Hematopoietic multipotent progenitor cell treated with erythropoietin and hydrocortisone succinate and interleukin-3 and kit ligand, for 8 days (in vitro differentiated cells): ENCODE measurements around the gene CMPK2.
"Not testable (repeated sequence)": the region's sequence is repeated elsewhere in the genome, so short reads cannot be mapped to it uniquely, and the experiment has no call there.

ENCODE experiments used
- DNase-seq: peaks from one replicate; pipeline ENCODE4 v3.0.0-alpha.2; 2015

CMPK2 gene, protein sequence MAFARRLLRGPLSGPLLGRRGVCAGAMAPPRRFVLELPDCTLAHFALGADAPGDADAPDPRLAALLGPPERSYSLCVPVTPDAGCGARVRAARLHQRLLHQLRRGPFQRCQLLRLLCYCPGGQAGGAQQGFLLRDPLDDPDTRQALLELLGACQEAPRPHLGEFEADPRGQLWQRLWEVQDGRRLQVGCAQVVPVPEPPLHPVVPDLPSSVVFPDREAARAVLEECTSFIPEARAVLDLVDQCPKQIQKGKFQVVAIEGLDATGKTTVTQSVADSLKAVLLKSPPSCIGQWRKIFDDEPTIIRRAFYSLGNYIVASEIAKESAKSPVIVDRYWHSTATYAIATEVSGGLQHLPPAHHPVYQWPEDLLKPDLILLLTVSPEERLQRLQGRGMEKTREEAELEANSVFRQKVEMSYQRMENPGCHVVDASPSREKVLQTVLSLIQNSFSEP

GRCh38 chr2:6865346-6866274 is at the start of gene CMPK2:
TSS of gene CMPK2 (minus strand) at chr2:6865907. CDS start at chr2:6865696, 211 bp downstream.
- DNase-seq: peak; percentile 78

DNA sequence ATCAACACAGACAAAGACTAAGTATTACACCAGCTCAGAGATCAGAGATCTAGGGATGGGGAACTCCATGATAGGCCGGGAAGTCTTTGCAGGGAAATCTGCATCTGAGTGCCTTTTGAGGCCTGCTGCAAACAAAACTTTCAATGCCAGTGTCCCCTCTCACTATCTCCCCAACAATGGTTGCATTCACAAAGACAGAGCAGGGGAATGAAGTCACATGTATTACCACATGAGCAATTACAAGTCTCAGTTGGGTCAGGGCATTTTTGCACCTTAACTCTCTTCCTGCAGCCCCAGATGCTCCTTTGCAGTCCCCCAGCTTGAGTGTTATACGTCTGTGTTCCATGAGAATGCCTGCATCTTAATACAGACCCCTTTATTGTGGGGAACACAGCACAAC is 49.7 kb upstream of the CMPK2 start:
- no peak for DNase-seq

DNA sequence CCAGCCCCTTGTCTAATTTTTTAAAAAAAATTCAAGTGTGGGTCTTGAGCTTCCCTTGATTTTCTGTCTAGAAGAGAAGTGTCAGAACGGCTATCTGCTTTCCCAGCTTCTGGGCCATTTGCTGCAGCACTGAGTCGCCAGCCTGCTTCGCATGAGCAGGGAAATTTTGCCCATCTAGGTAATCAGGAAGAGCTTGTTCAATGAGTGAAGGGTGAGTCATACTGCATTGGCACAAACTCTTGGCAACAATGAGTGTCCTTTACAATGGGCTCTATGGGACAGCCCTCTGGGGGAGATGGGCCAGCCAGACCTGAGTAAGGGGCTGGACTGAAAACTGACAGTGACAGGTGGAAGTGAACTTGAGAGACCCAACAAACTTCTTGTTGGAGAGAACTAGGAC is 49.1 kb upstream of the CMPK2 start:
- peak; percentile 75 for DNase-seq

GRCh38 chr2:6913415-6914157 is 47.9 kb upstream of the CMPK2 start:
- DNase-seq: no peak

- DNase-seq: no peak
Measured at GRCh38 chr2:6911721-6912120, 46.0 kb upstream of the CMPK2 start.

- DNase-seq: peak; percentile 97
Measured at GRCh38 chr2:6909431-6910385, 44.0 kb upstream of the CMPK2 start.

- no peak for DNase-seq
Measured at GRCh38 chr2:6908291-6908690, 42.6 kb upstream of the CMPK2 start.

GRCh38 chr2:6906165-6906741 is 40.5 kb upstream of the CMPK2 start:
- no peak for DNase-seq

DNA sequence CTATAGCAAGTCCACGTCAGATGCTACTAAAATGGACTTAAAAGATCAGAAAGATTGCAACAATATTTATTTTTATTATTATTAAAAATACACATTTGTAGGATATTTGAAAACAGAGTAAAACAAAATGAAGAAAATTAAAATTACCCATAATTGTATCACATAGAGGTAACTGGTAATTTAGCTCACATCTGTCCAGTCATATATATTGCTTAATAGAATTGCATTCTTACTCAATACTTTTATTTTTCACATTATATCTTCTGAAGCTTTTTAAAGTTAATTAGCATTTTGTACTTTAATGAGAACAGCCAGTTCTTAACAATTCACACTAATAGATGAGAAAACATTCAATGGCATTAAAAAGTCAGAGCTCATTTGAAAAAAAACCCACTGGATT is 40.0 kb upstream of the CMPK2 start:
- no peak for DNase-seq

GRCh38 chr2:6902581-6902980 is 36.9 kb upstream of the CMPK2 start:
- not testable (repeated sequence) for DNase-seq

GRCh38 chr2:6896930-6897759 is 31.4 kb upstream of the CMPK2 start:
- DNase-seq: peak; percentile 80

DNA sequence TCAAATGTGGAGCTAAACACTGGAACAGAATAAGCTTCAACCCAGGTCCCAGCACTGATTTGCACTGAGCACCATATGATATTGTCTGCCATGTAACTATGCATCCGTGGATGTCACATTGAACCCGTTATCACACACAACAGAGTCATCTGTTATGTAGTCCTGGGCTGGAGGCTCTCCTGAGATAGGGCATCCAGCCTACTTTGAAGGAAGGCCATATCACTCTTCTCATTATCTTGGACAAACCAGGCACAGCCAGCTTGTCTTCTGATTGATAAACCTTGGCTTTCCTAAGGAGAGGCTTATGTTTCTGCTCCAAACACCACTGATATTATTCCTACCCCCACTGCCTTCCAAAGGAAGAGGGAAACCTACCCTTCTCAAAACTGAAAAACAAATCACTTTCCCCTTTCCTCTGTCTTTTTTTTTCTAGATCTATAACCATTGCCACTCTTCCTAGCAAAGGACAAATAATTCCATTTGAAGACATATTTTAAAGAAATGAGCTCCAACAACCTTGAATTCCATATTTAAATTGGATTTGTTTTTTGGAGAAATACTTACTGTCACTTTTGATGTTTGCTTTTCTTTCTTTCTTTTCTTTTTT is 28.3 kb upstream of the CMPK2 start:
- DNase-seq: peak; percentile 99

GRCh38 chr2:6888724-6889123 is 23.0 kb upstream of the CMPK2 start:
- DNase-seq: no peak

- DNase-seq: peak; percentile 97
Measured at GRCh38 chr2:6887751-6888192, 22.1 kb upstream of the CMPK2 start.

DNA sequence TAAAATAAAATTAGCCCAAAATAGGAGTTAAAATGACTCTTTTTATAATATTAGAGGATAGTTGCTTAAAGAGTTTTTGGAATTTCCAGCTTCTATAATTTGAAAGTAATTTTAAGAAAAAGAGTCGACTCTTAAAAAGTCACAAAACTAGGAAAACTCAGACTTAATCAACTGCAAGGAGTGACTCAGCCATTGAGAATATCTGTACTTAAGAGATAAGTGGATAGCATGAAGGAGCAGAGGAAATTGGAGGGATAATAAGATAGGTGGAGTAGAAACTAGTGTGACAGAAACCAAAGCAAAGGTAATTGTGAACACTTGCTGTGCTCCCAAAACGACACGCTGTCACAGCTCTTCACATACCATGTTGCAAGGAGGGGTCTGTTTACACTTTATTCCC is 20.3 kb upstream of the CMPK2 start:
- peak; percentile 91 for DNase-seq

DNA sequence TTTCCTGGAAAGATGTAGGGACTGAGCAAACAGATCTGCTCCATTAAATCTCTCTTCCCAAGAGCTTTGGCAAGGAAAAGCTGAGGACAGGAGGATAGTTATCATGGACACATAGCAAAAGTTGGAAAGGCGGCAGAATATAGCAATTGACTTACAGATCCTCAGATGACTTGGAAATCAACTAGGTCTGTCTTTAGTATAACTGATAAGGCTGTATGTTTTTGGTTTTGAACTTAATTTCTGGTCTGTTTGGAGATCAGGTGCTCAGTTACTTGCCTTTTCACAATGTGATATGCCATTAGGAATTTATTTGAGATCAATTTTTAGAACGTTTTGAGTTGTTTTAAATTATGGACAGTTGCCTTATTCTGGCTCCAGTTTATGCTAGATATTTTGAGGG is 19.8 kb upstream of the CMPK2 start:
- peak; percentile 77 for DNase-seq

- DNase-seq: no peak
Measured at GRCh38 chr2:6883448-6884122, 17.9 kb upstream of the CMPK2 start.

DNA sequence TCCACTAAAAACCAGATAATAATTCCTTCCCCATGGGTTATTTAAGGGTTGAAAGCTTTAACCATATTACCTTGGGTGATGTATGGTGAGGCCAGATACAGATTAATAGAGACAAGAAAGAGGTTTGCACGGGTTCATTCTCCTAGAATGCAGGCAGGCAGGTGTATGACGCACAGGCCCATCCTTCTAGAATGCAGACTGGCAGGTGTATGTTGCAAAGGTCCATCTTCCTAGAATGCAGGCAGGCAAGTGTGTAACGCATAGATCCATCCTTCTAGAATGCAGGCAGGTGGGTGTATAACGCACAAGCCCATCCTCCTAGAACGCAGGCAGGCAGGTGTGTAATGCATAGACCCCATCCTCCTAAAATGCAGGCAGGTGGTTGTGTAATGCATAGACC is 15.8 kb upstream of the CMPK2 start:
- no peak for DNase-seq

DNA sequence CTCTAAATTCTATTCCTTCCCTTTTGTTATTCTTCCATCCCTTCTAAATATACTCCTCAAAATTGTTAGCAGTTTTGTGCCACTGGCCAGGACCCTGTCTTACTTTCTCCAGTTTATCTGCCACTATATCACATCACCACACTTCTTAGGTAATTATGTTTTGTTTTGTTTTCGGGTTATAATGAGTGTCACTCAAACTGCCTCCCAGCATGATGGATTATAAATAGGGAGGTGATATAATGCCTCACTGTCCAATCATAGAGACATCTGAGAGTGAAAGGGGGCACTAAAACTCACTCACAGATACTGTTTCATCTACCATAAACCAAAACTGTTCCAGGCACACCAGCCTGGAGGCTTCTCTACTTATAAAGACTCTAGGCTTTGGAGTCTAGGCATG is 15.3 kb upstream of the CMPK2 start:
- peak; percentile 79 for DNase-seq
